Neural progenitor cell (in vitro differentiated cells): Measurements from ENCODE around the gene SLC25A51.

ENCODE experiments used
- EZH2 ChIP-seq: fragments of 200-600 bp; sonication (generic); IDR thresholded peaks from 2 replicates; pipeline ENCODE4 v1.6.1; 2017; ENCODE audit warnings: antibody characterized with exemption, mild to moderate bottlenecking, moderate library complexity
- TF ChIP-seq, protein P1 (sequence below): fragments of 200-600 bp; sonication (generic); IDR thresholded peaks from 2 replicates; pipeline ENCODE4 v1.5.1; 2017; ENCODE audit warnings: antibody characterized with exemption, mild to moderate bottlenecking

DNA sequence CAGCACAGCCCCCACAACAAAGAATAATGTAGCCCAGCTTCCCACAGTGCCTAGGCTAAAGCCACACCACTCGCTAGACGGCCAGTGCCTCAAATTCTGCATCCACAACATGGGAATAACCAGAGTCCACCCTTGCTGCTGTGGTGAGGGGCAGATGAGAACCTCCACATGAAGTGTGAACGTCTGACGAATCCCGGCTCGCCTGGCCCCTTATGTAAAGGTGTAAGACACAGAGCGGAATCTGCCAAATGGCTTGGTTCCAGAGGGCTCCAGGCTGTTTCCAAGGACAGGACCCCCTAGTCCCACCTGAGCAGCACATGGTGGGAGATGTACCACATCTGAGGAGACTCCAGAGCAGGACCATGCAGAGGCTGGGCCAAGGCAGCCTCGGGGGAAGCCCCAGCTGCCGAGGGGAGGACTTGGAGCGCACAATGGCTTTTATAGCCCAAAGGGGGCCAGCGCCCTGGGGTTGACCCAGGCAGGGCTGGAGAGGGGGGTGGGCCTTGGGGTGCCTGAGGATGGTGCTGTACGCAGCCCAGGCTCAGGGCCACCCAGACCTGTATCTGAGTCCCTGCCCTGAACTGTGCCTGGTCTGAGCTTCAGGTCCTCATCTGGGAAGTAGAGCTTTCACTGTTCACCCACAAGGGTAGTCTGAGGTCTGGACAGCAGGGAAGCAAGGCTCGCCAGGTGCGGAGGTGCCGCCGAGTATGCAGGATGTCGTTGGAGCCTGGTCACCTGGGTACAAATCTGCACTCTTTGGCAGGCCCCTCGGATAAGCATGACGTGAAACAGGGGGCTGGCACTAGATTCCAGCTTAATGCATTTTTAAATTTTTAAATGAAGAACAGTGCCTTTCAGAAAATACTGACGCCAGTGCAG lies 24.9 kb upstream of the SLC25A51 start:
- TF ChIP-seq, protein P1, sequence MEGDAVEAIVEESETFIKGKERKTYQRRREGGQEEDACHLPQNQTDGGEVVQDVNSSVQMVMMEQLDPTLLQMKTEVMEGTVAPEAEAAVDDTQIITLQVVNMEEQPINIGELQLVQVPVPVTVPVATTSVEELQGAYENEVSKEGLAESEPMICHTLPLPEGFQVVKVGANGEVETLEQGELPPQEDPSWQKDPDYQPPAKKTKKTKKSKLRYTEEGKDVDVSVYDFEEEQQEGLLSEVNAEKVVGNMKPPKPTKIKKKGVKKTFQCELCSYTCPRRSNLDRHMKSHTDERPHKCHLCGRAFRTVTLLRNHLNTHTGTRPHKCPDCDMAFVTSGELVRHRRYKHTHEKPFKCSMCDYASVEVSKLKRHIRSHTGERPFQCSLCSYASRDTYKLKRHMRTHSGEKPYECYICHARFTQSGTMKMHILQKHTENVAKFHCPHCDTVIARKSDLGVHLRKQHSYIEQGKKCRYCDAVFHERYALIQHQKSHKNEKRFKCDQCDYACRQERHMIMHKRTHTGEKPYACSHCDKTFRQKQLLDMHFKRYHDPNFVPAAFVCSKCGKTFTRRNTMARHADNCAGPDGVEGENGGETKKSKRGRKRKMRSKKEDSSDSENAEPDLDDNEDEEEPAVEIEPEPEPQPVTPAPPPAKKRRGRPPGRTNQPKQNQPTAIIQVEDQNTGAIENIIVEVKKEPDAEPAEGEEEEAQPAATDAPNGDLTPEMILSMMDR: no peak
- no peak for TF ChIP-seq EZH2
